ENCODE data around the gene USP37.

The USP37 gene

DNA sequence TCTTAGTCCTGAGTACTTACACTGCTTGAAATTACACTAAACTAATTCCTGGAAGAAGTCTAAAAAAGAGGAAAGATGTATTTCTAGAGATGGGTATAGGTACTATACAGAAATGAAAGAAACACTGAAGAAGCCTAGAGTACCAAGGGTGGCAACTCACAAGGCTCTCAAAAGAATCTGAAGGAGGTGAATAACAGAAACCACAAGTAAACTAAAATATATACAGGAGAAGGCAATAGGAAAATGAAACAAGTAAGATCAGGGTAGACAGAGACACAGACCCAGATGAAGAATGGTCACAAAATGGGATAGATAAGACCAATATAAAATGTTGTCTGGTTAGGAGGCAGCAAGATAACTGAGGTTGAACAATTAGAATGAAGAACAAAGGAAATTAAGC is 59.9 kb downstream of the USP37 start:
- Mint-ChIP-seq H3K9me3 (no peaks in the 10 kb centered on the region), H3K27me3 (ENCODE audit: low read depth, poor library complexity) (no peaks in the 10 kb centered on the region), H3K27ac (no peak overlapping the region), H3K36me3 (ENCODE audit: low read depth) (peaks cover 61% of the 10 kb centered on the region), H3K4me3 (no peak overlapping the region), H3K4me1 (no peaks in the 10 kb centered on the region)
- no peak for DNase-seq
- TF ChIP-seq, protein P1, sequence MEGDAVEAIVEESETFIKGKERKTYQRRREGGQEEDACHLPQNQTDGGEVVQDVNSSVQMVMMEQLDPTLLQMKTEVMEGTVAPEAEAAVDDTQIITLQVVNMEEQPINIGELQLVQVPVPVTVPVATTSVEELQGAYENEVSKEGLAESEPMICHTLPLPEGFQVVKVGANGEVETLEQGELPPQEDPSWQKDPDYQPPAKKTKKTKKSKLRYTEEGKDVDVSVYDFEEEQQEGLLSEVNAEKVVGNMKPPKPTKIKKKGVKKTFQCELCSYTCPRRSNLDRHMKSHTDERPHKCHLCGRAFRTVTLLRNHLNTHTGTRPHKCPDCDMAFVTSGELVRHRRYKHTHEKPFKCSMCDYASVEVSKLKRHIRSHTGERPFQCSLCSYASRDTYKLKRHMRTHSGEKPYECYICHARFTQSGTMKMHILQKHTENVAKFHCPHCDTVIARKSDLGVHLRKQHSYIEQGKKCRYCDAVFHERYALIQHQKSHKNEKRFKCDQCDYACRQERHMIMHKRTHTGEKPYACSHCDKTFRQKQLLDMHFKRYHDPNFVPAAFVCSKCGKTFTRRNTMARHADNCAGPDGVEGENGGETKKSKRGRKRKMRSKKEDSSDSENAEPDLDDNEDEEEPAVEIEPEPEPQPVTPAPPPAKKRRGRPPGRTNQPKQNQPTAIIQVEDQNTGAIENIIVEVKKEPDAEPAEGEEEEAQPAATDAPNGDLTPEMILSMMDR (IDR thresholded peaks at IDR 0.05): no peak

DNA sequence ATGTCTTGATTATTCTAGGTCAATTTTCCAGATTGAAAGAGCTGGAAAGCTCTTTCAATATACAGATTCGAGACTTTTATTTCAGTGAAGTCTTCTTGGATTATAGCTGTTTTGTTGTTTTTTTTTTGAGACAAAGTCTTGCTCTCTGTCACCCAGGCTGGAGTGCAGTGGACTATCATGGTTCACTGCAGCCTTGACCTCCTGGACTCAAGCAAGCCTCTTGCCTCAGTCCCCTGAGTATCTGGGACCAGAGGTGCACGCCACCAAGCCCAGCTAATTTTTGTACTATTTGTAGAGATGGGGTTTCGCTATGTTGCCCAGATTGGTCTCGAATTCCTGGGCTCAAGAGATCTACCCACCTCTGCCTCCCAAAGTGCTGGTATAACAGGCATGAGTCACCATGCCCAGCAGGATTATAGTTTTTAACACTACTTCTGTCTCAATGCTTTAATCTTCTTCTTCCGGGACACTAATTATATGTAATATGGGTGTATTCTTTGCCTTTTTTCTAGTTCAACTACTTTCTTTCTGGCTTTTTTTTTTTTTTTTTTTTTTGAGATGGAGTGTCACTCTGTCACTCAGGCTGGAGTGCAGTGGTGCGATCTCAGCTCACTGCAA is 62.3 kb downstream of the USP37 start:
- no peak overlapping the region for H3K4me3 Mint-ChIP-seq
- no peak overlapping the region for H3K27ac Mint-ChIP-seq
- no peak for DNase-seq
- no peaks in the 10 kb centered on the region for H3K4me1 Mint-ChIP-seq
- no peaks in the 10 kb centered on the region for H3K27me3 Mint-ChIP-seq (ENCODE audit: low read depth, poor library complexity)
- no peaks in the 10 kb centered on the region for H3K9me3 Mint-ChIP-seq
- TF ChIP-seq, protein P1 (IDR thresholded peaks at IDR 0.05): no peak
- peaks cover 56% of the 10 kb centered on the region for H3K36me3 Mint-ChIP-seq (ENCODE audit: low read depth)

DNA sequence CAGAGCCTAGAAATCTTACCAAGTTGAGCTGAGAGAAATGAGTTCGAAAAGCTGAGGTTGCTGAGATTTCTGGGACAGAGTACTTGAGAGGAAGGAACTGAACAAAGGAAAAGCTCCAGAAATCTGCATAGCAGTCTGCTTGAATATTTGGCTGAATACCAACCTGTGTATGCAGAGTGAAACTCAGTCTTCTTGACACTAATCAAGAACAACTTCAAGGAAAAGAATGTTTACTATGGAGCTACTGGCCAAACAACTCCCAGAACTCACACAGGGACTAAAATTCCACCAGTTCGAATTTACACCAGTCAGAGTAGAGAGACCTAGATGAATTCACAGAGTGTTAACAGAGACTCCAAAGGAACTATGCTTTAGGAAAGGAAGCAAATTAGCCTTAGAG is 66.5 kb downstream of the USP37 start:
- no peak overlapping the region for H3K4me3 Mint-ChIP-seq
- TF ChIP-seq, protein P1 (IDR thresholded peaks at IDR 0.05): no peak
- no peaks in the 10 kb centered on the region for H3K9me3 Mint-ChIP-seq
- no peak for DNase-seq
- peaks cover 47% of the 10 kb centered on the region for H3K36me3 Mint-ChIP-seq (ENCODE audit: low read depth)
- no peaks in the 10 kb centered on the region for H3K27me3 Mint-ChIP-seq (ENCODE audit: low read depth, poor library complexity)
- peak overlapping the region; percentile 35 for H3K27ac Mint-ChIP-seq
- H3K4me1 Mint-ChIP-seq: no peaks in the 10 kb centered on the region

DNA sequence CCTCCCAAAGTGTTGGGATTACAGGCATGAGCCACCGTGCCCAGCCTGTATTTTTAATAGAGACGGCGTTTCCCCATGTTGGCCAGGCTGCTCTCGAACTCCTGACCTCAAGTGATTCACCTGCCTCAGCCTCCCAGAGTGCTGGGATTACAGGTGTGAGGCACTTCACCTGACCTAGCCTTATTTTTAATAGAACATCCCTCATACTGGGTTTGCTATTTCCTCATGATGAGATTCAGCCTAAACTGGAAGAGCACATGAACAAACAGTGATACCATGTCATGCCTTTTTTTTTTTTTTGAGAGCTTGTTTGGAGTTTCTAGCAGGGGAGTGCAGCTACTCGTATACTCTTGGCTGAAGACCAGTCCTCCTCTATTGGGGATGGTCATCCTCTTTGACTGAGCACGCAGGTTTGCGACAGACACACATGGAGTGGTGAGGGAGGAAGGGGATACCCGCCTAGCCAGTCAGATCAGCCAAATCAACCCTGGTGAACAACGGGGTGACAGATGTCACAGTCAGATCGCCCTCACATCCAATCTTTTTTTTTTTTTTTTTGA is 67.6 kb downstream of the USP37 start:
- peak overlapping the region; percentile 83 for H3K27ac Mint-ChIP-seq
- DNase-seq: no peak
- TF ChIP-seq, protein P1 (IDR thresholded peaks at IDR 0.05): no peak
- no peaks in the 10 kb centered on the region for H3K9me3 Mint-ChIP-seq
- no peaks in the 10 kb centered on the region for H3K4me1 Mint-ChIP-seq
- H3K4me3 Mint-ChIP-seq: no peak overlapping the region
- peaks cover 48% of the 10 kb centered on the region for H3K36me3 Mint-ChIP-seq (ENCODE audit: low read depth)
- no peaks in the 10 kb centered on the region for H3K27me3 Mint-ChIP-seq (ENCODE audit: low read depth, poor library complexity)

DNA sequence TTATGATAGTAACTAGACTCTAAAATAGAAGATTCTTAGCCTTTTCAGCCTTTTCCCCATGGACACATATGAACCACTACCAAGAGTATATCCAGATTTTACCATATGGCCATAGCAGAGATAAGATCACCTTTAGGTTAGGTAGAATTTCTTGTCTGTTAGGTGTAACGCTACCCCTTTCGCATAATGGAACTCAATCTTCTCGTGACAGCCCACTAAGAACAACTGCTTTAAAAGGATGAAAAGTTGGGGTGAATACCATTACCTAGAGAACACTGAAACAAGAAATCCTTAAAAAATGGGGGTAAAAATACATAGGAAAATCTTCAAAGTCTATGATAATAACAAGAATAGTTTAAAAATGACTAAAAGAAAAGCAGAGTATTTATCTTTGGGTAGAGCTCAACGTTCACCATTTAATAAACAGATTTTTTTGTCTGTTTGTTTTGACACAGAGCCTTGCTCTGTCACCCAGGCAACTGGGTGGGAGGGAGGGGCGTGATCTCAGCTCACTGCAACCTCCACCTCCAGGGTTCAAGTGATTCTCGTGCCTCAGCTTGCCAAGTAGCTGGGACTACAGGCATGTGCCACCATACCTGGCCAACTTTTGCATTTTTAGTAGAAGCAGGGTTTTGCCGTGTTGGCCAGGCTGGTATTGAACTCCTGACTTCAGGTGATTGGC is 82.0 kb downstream of the USP37 start:
- Mint-ChIP-seq H3K27me3 (ENCODE audit: low read depth, poor library complexity) (peaks cover 2% of the 10 kb centered on the region), H3K36me3 (ENCODE audit: low read depth) (peaks cover 83% of the 10 kb centered on the region), H3K27ac (no peak overlapping the region), H3K4me3 (no peak overlapping the region), H3K9me3 (no peaks in the 10 kb centered on the region), H3K4me1 (no peaks in the 10 kb centered on the region)
- DNase-seq: no peak
- TF ChIP-seq, protein P1 (IDR thresholded peaks at IDR 0.05): no peak
